Gastrocnemius medialis (tissue), 4 donors: ENCODE measurements around the gene TBC1D2. TPM values are rescaled to one million over a fixed set of nuclear protein-coding genes. Genes with fewer than 3 reads are reported as not detected.

Experiments
- ATAC-seq, 2 donors: fragments of 150-250 bp; one replicate each; pipeline ENCODE4 v1.9.1; 2016
- DNase-seq, 2 donors: peaks; one replicate each; pipeline ENCODE4 v3.0.0-alpha.2; 2019
- H3K27ac ChIP-seq, 4 donors: fragments of 200-600 bp; sonication (generic); 1 replicate in 1 of 4; 2 replicates in 3 of 4; pipeline ENCODE4 v1.5.1; 2016 to 2018; ENCODE audit warnings: mild to moderate bottlenecking in 2 of 4, moderate library complexity in 1 of 4
- H3K27me3 ChIP-seq, 3 donors: fragments of 200-600 bp; sonication (generic) in 2 of 3; 1 replicate in 1 of 3; 2 replicates in 2 of 3; pipeline versions ENCODE4 v1.5.1 to v1.6.0; 2016 to 2019; ENCODE audit warnings: mild to moderate bottlenecking in 1 of 3, moderate library complexity in 1 of 3
- H3K36me3 ChIP-seq, 2 donors: fragments of 200-600 bp; sonication (generic) in 1 of 2; one replicate each; pipeline ENCODE4 v1.5.1; 2017 to 2018
- H3K4me1 ChIP-seq, 2 donors: fragments of 200-600 bp; sonication (generic) in 1 of 2; one replicate each; pipeline ENCODE4 v1.5.1; 2016 to 2017; ENCODE audit warnings: mild to moderate bottlenecking in 2 of 2
- H3K4me3 ChIP-seq, 4 donors: fragments of 200-600 bp; sonication (generic) in 3 of 4; 1 replicate in 1 of 4; 2 replicates in 3 of 4; pipeline ENCODE4 v1.5.1; 2016 to 2019; ENCODE audit warnings: mild to moderate bottlenecking in 2 of 4
- H3K9me3 ChIP-seq, 3 donors: fragments of 200-600 bp; sonication (generic) in 2 of 3; 1 replicate in 1 of 3; 2 replicates in 2 of 3; pipeline ENCODE4 v1.5.1; 2016 to 2019
- POLR2A ChIP-seq, 2 donors: fragments of 450-650 bp; IDR thresholded peaks; one replicate each; pipeline ENCODE4 v1.6.1; 2017; ENCODE audit warnings: antibody characterized with exemption in 2 of 2, mild to moderate bottlenecking in 2 of 2, moderate library complexity in 2 of 2
- in situ Hi-C, 4 donors: fragments of 200-750 bp; cut with MboI; loops; one replicate each; pipeline versions ENCODE4 v1.15.0 to v1.8.0; 2017; ENCODE audit warnings: low sequenced_read_pairs in 4 of 4
- intact Hi-C: fragments of 100-400 bp; cut with DNase I; formaldehyde crosslinking; loops from one replicate; pipeline ENCODE4 v1.15.1; 2023; ENCODE audit warnings: low total_unique reads
- microRNA-seq, 2 donors: library from miRNA; unstranded; fragments of <30 nt; microRNA quantifications; one replicate each; pipeline ENCODE4, GENCODE V29; 2016; ENCODE audit warnings: borderline replicate concordance in 2 of 2
- total RNA-seq, 4 donors: library from RNA; depleted of rRNA; stranded (reverse); fragments of >200 nt; gene quantifications; one replicate each; pipeline versions ENCODE4 v1.1.0 to v1.2.3, GENCODE V29; 2016
- TF ChIP-seq, protein P1 (sequence below), 5 experiments: fragments of 450-650 bp in 3 of 5; fragments of 200-600 bp in 2 of 5; sonication (generic) in 2 of 5; IDR thresholded peaks in 4 of 5; conservative IDR thresholded peaks in 1 of 5; 1 replicate in 4 of 5; 2 replicates in 1 of 5; pipeline ENCODE4 v1.5.1; 2016 to 2019; ENCODE audit warnings: antibody characterized with exemption in 5 of 5, mild to moderate bottlenecking in 3 of 5, moderate library complexity in 3 of 5

Gene TBC1D2
- total RNA-seq, 4 donors from 2014 or later = 0.66 to 2.9 (median 1.6) TPM

DNA sequence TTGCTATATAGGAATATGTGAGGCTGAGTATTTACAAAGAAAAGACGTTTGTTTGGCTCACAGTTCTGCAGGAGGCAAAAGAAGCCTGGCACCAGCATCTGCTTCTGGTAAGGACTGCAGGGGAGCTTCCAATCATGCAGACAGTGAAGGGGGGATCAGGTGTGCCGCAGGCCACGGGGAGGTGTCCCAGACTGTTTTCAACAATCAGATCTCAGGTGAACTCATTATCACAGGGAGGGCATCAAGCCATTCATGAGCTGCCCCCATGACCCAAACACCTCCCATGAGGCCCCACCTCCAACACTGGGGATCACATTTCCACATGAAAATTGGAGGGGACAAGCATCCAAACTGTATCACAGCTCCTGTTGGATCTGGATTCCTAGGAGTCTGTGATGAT is 106.0 kb downstream of the TBC1D2 start:
- intact Hi-C loops = no loop called here
- in situ Hi-C loops = no loop called here
- H3K36me3 ChIP-seq = no peaks in the 10 kb centered on the region
- no peaks in the 10 kb centered on the region for H3K9me3 ChIP-seq
- ATAC-seq (no peak), DNase-seq (no peak)
- H3K27me3 ChIP-seq = no peaks in the 10 kb centered on the region
- TF ChIP-seq POLR2A (IDR thresholded peaks at IDR 0.05) = no peak
- TF ChIP-seq, protein P1, sequence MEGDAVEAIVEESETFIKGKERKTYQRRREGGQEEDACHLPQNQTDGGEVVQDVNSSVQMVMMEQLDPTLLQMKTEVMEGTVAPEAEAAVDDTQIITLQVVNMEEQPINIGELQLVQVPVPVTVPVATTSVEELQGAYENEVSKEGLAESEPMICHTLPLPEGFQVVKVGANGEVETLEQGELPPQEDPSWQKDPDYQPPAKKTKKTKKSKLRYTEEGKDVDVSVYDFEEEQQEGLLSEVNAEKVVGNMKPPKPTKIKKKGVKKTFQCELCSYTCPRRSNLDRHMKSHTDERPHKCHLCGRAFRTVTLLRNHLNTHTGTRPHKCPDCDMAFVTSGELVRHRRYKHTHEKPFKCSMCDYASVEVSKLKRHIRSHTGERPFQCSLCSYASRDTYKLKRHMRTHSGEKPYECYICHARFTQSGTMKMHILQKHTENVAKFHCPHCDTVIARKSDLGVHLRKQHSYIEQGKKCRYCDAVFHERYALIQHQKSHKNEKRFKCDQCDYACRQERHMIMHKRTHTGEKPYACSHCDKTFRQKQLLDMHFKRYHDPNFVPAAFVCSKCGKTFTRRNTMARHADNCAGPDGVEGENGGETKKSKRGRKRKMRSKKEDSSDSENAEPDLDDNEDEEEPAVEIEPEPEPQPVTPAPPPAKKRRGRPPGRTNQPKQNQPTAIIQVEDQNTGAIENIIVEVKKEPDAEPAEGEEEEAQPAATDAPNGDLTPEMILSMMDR (IDR thresholded peaks at IDR 0.05 in 4 of 5, conservative IDR thresholded peaks at IDR 0.05 in 1 of 5) = no peak
- H3K4me3 ChIP-seq = no peak overlapping the region
- no peak overlapping the region for H3K27ac ChIP-seq
- no peaks in the 10 kb centered on the region for H3K4me1 ChIP-seq

Small RNA genes within 50 kb of the gene (microRNA-seq; reads per million reads assigned to microRNA genes)
- 0 to 2.4 reads per million in 2 donors for gene MIR6854

Other genes starting within 250 kb of the TBC1D2 start
- gene NANS, start 198.9 kb downstream of the TBC1D2 start, total RNA-seq = 10 to 100 TPM; 29.0 to 64.7 (median 34.2) TPM
- gene TRIM14, start 136.4 kb downstream of the TBC1D2 start, total RNA-seq = 1 to 10 TPM; 1.1 to 3.2 (median 1.3) TPM
- under 1 TPM; 0.05 to 0.42 (median 0.19) TPM for gene CORO2A, start 63.0 kb downstream of the TBC1D2 start, total RNA-seq